HEK293 (cell line): ENCODE results near the gene INKA2.

Source experiments
- CTCF ChIA-PET: fragments of 350-600 bp; formaldehyde crosslinking; extraction: SDS; loops from one replicate; lab custom pipeline; 2021; ENCODE audit warnings: antibody characterized with exemption; lab: Yijun Ruan, JAX
- POLR2A ChIA-PET: fragments of 300-600 bp; formaldehyde crosslinking; extraction: SDS; loops from one replicate; lab custom pipeline; 2020; ENCODE audit warnings: antibody characterized with exemption, inconsistent platforms; lab: Yijun Ruan, JAX
- H3K27ac ChIP-seq: fragments of 200-500 bp; sonication (Bioruptor generic); 2 replicates; pipeline ENCODE4 v1.5.1; 2014; ENCODE audit warnings: low read depth, low read length, control low read depth, inconsistent platforms; ENCODE audit errors: extremely low read depth
- H3K36me3 ChIP-seq, 2 experiments: fragments of 200-500 bp in 1 of 2; sonication (Bioruptor generic) in 1 of 2; 1 replicate in 1 of 2; 2 replicates in 1 of 2; pipeline ENCODE4 v1.5.1; 2014 to 2017; ENCODE audit warnings: inconsistent platforms in 2 of 2, low read length in 2 of 2; ENCODE audit not compliant: control insufficient read depth in 2 of 2, insufficient read depth in 1 of 2
- H3K4me1 ChIP-seq: fragments of 200-500 bp; sonication (Bioruptor generic); 2 replicates; pipeline ENCODE4 v1.5.1; 2014; ENCODE audit warnings: mild to moderate bottlenecking, low read length, inconsistent platforms; ENCODE audit not compliant: control insufficient read depth, insufficient read depth
- H3K4me3 ChIP-seq: 2 replicates; pipeline ENCODE4 v1.5.1; 2011; ENCODE audit warnings: low read depth, mild to moderate bottlenecking, control low read depth, low read length, moderate library complexity
- H3K9me3 ChIP-seq: fragments of 200-500 bp; sonication (Bioruptor generic); 2 replicates; pipeline ENCODE4 v1.5.1; 2014; ENCODE audit warnings: low read depth, low read length, inconsistent platforms; ENCODE audit not compliant: control insufficient read depth, insufficient read depth
- ELK4 ChIP-seq: IDR thresholded peaks from 2 replicates; pipeline ENCODE4 v1.6.1; 2011; ENCODE audit warnings: mild to moderate bottlenecking, low read depth, low read length, borderline replicate concordance
- GLIS1 ChIP-seq: fragments of 450-650 bp; formaldehyde crosslinking; IDR thresholded peaks from 2 replicates; pipeline ENCODE4 v1.5.1; 2016; ENCODE audit warnings: missing biosample characterization, missing genetic modification characterization
- KLF7 ChIP-seq: fragments of 450-650 bp; formaldehyde crosslinking; IDR thresholded peaks from 2 replicates; pipeline ENCODE4 v1.5.1; 2016; ENCODE audit warnings: missing biosample characterization, missing genetic modification characterization, borderline replicate concordance
- MEIS1 ChIP-seq: sonication (generic); formaldehyde crosslinking; IDR thresholded peaks from 2 replicates; pipeline ENCODE4 v1.8.1; 2022; ENCODE audit warnings: missing genetic modification reagents, mild to moderate bottlenecking, borderline replicate concordance
- SP2 ChIP-seq: fragments of 450-650 bp; formaldehyde crosslinking; IDR thresholded peaks from 2 replicates; pipeline ENCODE4 v1.5.1; 2016; ENCODE audit warnings: missing biosample characterization, missing genetic modification characterization
- ZBTB11 ChIP-seq: fragments of 450-650 bp; formaldehyde crosslinking; conservative IDR thresholded peaks from 2 replicates; pipeline ENCODE4 v1.5.1; 2016; ENCODE audit warnings: low read depth, missing biosample characterization, missing genetic modification characterization
- ZBTB20 ChIP-seq: fragments of 450-650 bp; formaldehyde crosslinking; IDR thresholded peaks from 2 replicates; pipeline ENCODE4 v1.5.1; 2016; ENCODE audit warnings: missing biosample characterization, missing genetic modification characterization
- ZBTB8A ChIP-seq: fragments of 450-650 bp; formaldehyde crosslinking; IDR thresholded peaks from 2 replicates; pipeline ENCODE4 v1.5.1; 2016; ENCODE audit warnings: missing biosample characterization, missing genetic modification characterization
- ZIC2 ChIP-seq: fragments of 450-650 bp; formaldehyde crosslinking; IDR thresholded peaks from 2 replicates; pipeline ENCODE4 v1.5.1; 2016; ENCODE audit warnings: missing biosample characterization, missing genetic modification characterization
- ZNF138 ChIP-seq: fragments of 450-650 bp; formaldehyde crosslinking; IDR thresholded peaks from 2 replicates; pipeline ENCODE4 v1.5.1; 2016; ENCODE audit warnings: missing biosample characterization, missing genetic modification characterization, borderline replicate concordance
- ZNF155 ChIP-seq: fragments of 450-650 bp; formaldehyde crosslinking; IDR thresholded peaks from 2 replicates; pipeline ENCODE4 v1.5.1; 2016; ENCODE audit warnings: missing biosample characterization, missing genetic modification characterization
- ZNF510 ChIP-seq: fragments of 450-650 bp; formaldehyde crosslinking; IDR thresholded peaks from 2 replicates; pipeline ENCODE4 v1.5.1; 2018; ENCODE audit warnings: mild to moderate bottlenecking, missing genetic modification characterization, missing biosample characterization; ENCODE audit not compliant: insufficient replicate concordance
- ZNF629 ChIP-seq: fragments of 450-650 bp; formaldehyde crosslinking; IDR thresholded peaks from 2 replicates; pipeline ENCODE4 v1.5.1; 2017; ENCODE audit warnings: missing biosample characterization, missing genetic modification characterization
- ZNF704 ChIP-seq: fragments of 450-650 bp; formaldehyde crosslinking; IDR thresholded peaks from 2 replicates; pipeline ENCODE4 v1.5.1; 2016; ENCODE audit warnings: missing biosample characterization, missing genetic modification characterization

Gene INKA2

GRCh38 chr1:111716333-111716732, 22.9 kb downstream of the INKA2 start:
- ChIA-PET POLR2A (interaction anchor here (2.1 kb wide), 1 partner anchor 23 kb away, joined by 7 read pairs; the partner anchor contains the start of gene INKA2), CTCF (interaction anchor here (0.6 to 4.9 kb wide), 10 partner anchors 9 to 460 kb away, joined by 3 to 83 read pairs (median 6); partner anchors contain the start of genes DDX20 and INKA2)
- TF ChIP-seq GLIS1 (tag by site-specific recombination), result no peak
- no peak for TF ChIP-seq ZBTB8A (tag by site-specific recombination)
- no peak for TF ChIP-seq ZNF629
- peak; percentile 28; the same call in 1 of the 2 replicates for TF ChIP-seq ZIC2 (tag by site-specific recombination)
- no peak for TF ChIP-seq ZNF510 (tag by site-specific recombination)
- TF ChIP-seq ZNF155 (tag by site-specific recombination), result no peak
- no peak for TF ChIP-seq ELK4
- no peak for TF ChIP-seq ZNF138 (tag by site-specific recombination)
- H3K36me3 ChIP-seq, result peaks cover 0 to 9% of the 10 kb centered on the region in 2 experiments; a peak in 1 of 3 replicates
- H3K4me1 ChIP-seq, result no peaks in the 10 kb centered on the region
- H3K9me3 ChIP-seq, result no peaks in the 10 kb centered on the region
- H3K4me3 ChIP-seq, result no peak overlapping the region
- no peak overlapping the region for H3K27ac ChIP-seq

GRCh38 chr1:111709986-111710385, 29.2 kb downstream of the INKA2 start:
- CTCF ChIA-PET, result interaction anchor here (0.9 to 1.7 kb wide), 4 partner anchors 42 to 202 kb away, joined by 3 to 9 read pairs (median 4); no protein-coding TSS in a partner anchor
- Histone ChIP-seq H3K4me1 (no peaks in the 10 kb centered on the region), H3K9me3 (no peaks in the 10 kb centered on the region), H3K36me3 (peaks cover 0 to 32% of the 10 kb centered on the region in 2 experiments; a peak in 1 of 3 replicates), H3K4me3 (no peak overlapping the region), H3K27ac (no peak overlapping the region)
- TF ChIP-seq ZBTB20 (no peak), ZNF704 (tag by site-specific recombination) (no peak), ZBTB11 (no peak), MEIS1 (no peak), KLF7 (no peak), SP2 (tag by site-specific recombination) (no peak), GLIS1 (tag by site-specific recombination) (no peak)
- POLR2A ChIA-PET, result no interaction called here

GRCh38 chr1:111707906-111708305, 31.3 kb downstream of the INKA2 start:
- Histone ChIP-seq H3K4me1 (no peaks in the 10 kb centered on the region), H3K36me3 (peaks cover 0 to 49% of the 10 kb centered on the region in 2 experiments; a peak in 1 of 3 replicates), H3K4me3 (no peak overlapping the region), H3K27ac (no peak overlapping the region), H3K9me3 (no peaks in the 10 kb centered on the region)
- CTCF ChIA-PET, result interaction anchor here (0.6 kb wide), 1 partner anchor 49 kb away, joined by 5 read pairs; no protein-coding TSS in a partner anchor
- POLR2A ChIA-PET, result no interaction called here
- no peak for TF ChIP-seq ZNF704 (tag by site-specific recombination)
